HG03565 (cell line): Measurements from ENCODE around the gene CABLES2.

Experiments
- ATAC-seq: cut with Tn5 transposase; IDR thresholded peaks from one replicate; pipeline ENCODE4 v1.9.1; 2021; ENCODE audit warnings: mild to moderate bottlenecking, moderate library complexity; ENCODE audit not compliant: unreplicated experiment

CABLES2 gene

GRCh38 chr20:62405981-62406513, 1.0 kb downstream of the CABLES2 start:
- no peak for ATAC-seq

- no peak for ATAC-seq
These were observed 1.7 kb downstream of the CABLES2 start for GRCh38 chr20:62405108-62405980.

DNA sequence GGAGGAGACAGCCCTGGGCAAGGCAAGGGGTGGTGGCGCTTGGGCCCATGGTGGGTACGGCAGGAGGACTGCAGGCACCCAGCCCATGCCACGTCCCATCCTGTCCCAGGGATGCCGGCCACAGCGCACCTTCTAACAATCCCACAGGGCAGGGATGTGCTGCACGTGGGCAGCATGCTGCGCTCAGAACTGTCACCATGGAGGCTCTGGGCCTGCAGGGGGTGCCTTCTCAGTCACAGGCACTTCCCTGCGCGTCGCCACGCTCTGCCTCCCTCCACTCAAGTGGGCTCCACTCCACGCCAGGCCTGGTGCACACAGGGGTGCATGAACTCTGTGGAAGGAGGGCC, 2.4 kb downstream of the CABLES2 start:
- ATAC-seq = no peak

DNA sequence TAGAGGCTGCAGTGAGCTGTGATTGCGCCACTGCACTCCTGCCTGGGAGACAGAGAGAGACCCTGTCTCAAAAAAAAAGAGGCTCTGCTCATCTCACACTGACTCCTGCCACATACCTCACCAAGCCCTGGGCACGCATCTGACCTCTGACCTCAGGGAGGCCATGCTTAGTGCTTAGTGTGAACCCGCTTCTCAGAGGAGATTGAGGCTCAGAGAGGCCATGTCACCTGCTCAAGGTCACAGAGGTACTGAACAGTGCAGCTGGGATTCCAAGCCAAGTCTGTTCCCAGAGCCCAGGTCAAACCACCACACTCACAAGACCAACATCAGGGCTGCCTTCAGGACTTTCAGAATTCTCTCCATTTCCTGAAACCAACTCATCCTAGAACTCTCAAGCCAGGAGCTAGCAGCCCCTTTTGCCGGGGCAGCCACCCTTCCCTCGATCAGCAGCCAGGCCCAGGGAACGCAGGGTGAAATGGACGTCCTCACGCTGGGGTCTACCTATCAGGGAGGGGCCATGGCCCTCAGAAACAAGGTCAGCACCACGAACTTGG, 2.9 kb downstream of the CABLES2 start:
- ATAC-seq = no peak

- no peak for ATAC-seq
These were observed 3.8 kb downstream of the CABLES2 start for GRCh38 chr20:62403331-62403730.

- no peak for ATAC-seq
These were observed 4.5 kb downstream of the CABLES2 start for GRCh38 chr20:62402456-62403150.

DNA sequence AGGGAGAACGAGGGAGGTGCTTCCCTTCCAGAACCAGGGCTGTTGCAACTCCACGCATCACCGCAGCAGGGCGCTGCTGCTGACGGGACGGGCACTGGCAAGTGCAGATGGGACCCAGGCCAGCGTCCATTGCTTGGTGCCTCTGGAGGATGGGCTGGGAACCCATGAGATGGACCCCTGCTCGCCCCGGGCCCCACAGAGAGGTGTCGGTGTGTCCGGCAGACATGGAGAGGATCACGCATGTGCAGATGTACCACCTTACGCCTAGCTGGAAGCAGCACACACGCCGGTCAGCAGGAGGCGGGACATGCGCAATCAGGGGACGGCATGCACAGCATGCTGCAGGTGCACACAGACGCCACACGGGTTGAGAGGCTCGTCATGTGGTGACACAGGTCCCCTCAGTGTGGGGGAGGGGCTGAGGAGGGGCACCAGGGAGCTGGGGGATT, 5.7 kb downstream of the CABLES2 start:
- ATAC-seq = no peak

DNA sequence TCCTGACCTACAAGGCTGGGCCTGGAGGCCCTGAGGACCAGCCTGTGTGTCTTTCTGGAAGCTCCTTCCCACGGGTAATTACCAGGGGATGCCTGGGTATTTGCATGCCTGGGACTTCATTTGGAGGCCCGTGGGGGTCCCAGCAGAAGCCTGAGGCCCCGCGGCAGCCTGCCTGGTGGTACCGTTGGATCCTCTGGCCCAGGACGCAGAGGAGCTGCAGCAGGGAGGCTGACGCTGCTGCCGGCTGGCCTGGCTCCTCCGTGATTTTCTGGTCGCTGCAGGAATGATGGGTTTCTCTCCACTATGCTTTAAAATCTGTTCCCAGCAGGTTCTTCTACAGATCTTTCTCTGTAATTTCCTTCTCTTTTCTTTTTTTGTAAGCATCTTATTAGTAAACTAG, 6.5 kb downstream of the CABLES2 start:
- ATAC-seq = no peak

DNA sequence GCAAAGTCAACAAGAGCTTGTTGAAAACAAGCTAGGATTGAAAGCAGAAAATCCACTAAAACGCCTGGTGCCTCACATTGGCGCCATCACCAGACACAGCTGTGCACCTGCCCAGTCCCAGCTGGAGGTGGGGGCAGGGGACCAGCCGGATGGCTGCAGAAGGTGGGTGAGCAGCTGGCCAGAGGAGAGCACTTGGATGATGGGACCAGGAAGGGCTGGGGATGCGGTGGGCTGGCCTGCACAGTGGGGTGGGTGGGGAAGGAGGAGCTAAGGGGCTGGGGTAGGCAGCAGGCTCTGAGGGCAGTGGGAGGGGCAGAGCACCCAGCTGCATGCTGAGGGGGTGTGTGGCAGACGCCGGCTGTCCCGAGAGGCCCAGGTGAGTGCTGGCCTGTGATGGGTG, 7.1 kb downstream of the CABLES2 start:
- ATAC-seq = no peak

DNA sequence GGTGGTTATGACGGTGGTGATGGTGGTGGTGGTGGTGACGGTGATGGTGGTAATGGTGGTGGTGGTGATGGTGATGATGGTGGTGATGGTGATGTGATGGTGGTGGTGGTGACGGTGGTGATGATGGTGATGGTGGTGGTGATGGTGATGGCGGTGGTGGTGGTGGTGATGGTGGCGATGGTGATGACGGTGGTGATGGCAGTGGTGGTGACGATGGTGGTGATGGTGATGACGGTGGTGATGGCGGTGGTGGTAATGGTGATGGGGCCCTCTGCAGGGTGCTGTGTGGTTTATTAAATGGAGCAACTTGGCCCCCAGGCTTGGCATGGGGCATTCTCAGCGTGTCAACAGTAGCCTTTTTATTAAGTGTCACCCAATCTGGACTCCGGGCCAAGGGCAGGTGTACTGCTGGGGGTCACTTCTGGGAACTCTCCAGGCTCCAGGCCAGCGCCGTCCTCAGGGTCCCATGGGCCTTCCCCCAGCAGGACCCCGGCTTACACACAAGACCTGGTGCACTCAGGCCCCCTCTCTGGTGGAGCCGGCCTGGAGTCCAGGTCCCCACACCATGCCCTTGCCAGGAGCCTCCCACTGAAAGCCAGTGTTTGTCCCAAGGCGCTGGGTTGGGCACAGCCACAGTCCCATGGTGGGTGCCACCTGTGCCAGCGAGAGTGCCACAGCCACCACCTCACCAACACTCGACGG, 8.8 kb downstream of the CABLES2 start:
- ATAC-seq = no peak

DNA sequence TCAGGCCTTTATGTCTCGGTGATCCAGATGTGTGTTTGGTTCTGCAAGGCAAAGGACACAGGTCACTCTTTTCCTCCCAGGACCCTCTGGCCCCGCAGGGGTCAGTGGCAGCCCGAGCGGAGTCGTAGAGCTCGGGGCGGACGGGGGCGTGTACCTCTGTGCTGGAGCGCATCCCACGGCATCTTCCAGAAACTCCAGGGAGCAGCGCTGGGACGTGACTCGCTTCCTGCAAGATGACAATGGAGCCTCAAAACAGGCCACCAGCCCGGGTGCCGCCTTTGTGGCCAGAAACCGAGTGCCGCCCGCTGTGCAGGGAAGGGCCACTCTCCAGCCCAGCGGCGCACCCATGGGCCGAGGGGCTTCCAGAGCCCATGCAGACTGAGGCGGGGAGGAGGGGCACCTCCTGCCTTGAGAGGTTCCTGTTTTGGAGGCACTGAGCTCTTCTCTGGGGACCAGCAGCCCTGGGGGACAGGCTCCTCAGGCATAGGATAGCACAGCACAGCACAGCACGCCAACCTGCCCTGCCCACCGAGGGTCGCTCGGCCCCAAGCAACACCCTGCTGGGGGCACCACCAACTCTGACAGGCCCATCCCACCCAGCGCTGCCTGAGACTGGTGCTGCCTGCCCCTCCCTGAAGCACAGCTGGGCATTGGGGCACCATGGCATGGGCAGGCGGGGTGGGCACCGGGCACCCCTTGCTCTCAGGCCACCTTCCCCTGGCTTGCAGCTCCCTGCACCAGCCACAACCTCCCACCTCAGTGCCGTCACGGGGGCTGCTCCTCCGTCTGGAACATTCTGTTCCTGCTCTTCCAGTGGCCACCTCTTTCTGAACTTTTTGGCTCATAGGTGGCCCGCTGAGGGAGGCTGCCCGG, 10.5 kb downstream of the CABLES2 start:
- no peak for ATAC-seq

- no peak for ATAC-seq
These were observed 11.5 kb downstream of the CABLES2 start for GRCh38 chr20:62395311-62396242.

DNA sequence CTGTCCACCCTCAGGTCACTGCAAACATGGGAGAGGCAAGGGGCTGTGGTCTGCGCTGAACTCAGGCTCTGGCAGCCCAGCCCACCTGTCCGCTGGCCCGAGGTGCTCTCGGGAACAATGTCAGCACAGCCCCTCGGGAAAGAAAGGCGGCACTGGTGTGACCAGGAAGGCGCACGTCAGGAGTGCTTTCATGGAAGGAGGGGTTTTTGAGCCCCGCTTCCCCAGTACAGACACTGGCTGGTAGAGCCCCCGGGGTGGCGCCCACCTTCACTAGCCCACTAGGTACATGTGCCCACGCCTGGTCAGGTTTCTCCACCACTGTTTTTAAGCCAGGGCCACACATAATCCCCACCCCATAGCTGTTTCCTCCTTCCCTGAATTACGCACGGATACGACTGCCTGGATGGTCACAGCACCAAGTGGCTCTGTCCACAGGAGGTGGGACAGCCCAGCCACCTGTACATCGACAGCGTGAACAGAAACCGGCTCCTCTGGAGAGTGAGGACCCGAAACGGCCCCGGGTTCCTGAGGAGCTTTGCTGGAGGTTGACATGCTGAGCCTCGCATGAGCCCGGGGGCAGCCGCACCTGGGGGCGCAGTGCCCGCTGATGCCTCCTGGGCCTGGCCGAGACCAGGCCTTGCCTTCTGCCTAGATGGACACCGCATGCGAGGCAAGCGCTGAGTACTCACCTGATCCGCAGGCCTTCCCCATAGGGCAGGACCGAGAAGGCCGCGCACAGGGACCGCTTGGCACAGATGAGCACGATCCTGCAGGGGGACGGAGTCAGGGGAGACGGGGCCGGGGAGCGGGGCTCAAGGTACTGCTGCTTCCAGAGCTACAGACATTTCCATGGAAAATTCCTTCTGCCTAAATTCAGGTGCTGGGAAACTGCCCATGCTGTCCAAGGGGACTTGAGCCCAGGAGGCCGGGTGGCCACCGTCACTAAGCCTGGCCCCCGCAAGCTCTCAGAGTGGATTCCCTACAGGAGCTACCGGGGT, 12.5 kb downstream of the CABLES2 start:
- ATAC-seq = no peak

- ATAC-seq = no peak
These were observed 13.3 kb downstream of the CABLES2 start for GRCh38 chr20:62393830-62394229.

DNA sequence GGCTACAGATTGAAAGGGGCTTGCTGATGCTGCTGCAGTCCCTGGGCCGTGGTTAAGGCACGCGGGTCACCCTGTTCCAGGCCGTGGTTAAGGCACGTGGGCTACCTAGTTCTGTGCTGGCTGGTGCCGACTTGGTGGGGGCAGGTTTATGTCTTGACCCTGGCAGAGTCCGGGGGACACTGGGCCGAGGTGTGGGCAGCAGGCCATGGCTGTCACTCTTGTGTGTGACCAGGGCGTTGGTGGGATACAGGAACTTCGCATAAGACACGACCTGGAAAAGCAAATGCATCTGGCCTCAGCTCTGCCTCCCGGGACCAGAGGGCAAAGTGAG, 13.8 kb downstream of the CABLES2 start:
- no peak for ATAC-seq

- ATAC-seq = no peak
These were observed 14.3 kb downstream of the CABLES2 start for GRCh38 chr20:62392621-62393334.

DNA sequence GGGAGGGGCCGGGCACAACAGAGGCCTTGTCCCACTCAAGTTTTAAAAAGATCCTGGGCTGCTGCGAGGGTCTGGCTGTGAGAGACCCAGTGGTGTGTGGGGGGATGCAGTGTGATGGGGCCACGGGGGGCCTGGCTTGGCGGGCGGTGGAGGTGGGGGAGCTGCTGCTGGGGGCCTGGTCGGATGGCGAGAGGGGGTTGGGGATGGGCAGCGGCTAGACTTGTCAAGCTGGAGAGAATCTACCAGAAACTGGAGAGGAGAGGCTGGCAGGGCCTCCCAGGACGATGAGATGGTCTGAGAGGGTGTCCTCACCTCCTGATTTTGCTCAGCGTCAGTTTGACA, 15.0 kb downstream of the CABLES2 start:
- ATAC-seq = no peak
